Measurements from ENCODE around the gene FIG4.
"Not testable (repeated sequence)": the region's sequence is repeated elsewhere in the genome, so short reads cannot be mapped to it uniquely, and the experiment has no call there.

FIG4 gene

GRCh38 chr6:109725250-109725649, 34.2 kb downstream of the FIG4 start:
- H2AK5ac ChIP-seq (ENCODE audit: low read length); H4K5ac ChIP-seq (ENCODE audit: low read length); H3K27ac ChIP-seq (ENCODE audit: low read depth, low read length); H3K27me3 ChIP-seq (ENCODE audit: insufficient read depth, low read length, poor library complexity); H3K4me2 ChIP-seq (ENCODE audit: low read length); H3K18ac ChIP-seq (ENCODE audit: low read length); H3K9ac ChIP-seq (ENCODE audit: low read length); H3K36me3 ChIP-seq (ENCODE audit: control insufficient read depth, insufficient read depth, low read length); H3K4ac ChIP-seq (ENCODE audit: low read depth, low read length); H2BK120ac ChIP-seq (ENCODE audit: low read depth, low read length); H2BK5ac ChIP-seq (ENCODE audit: low read length); H3K23ac ChIP-seq (ENCODE audit: low read length); H3K79me1 ChIP-seq (ENCODE audit: low read length); H4K8ac ChIP-seq (ENCODE audit: low read depth, low read length); H3K4me1 ChIP-seq (ENCODE audit: control insufficient read depth, low read depth, low read length); H2BK15ac ChIP-seq (replicated peaks; ENCODE audit: low read depth); H3K4me3 ChIP-seq (ENCODE audit: low read length); H3K79me2 ChIP-seq (ENCODE audit: control insufficient read depth, insufficient read depth, low read length); DNase-seq; H3K56ac ChIP-seq (ENCODE audit: low read length): not testable (repeated sequence)
- no CpG with 5 or more reads among the region's 3 CpGs for WGBS (ENCODE audit: extremely low coverage, insufficient coverage, low lambda C conversion rate)

GRCh38 chr6:109736273-109737025, 45.4 kb downstream of the FIG4 start:
- Histone ChIP-seq H3K36me3 (ENCODE audit: control insufficient read depth, insufficient read depth, low read length) (no peaks in the 10 kb centered on the region), H3K79me2 (ENCODE audit: control insufficient read depth, insufficient read depth, low read length) (no peaks in the 10 kb centered on the region), H3K4me3 (ENCODE audit: low read length) (no peak overlapping the region), H3K23ac (ENCODE audit: low read length) (no peak overlapping the region), H4K5ac (ENCODE audit: low read length) (no peak overlapping the region), H3K56ac (ENCODE audit: low read length) (no peak overlapping the region), H3K27me3 (ENCODE audit: insufficient read depth, low read length, poor library complexity) (no peaks in the 10 kb centered on the region), H3K27ac (ENCODE audit: low read depth, low read length) (no peak overlapping the region), H4K8ac (ENCODE audit: low read depth, low read length) (no peak overlapping the region), H2BK5ac (ENCODE audit: low read length) (no peak overlapping the region), H3K9ac (ENCODE audit: low read length) (no peak overlapping the region), H2AK5ac (ENCODE audit: low read length) (no peak overlapping the region), H2BK120ac (ENCODE audit: low read depth, low read length) (no peak overlapping the region), H2BK15ac (replicated peaks; ENCODE audit: low read depth) (no peak overlapping the region), H3K79me1 (ENCODE audit: low read length) (no peaks in the 10 kb centered on the region), H3K4me2 (ENCODE audit: low read length) (no peak overlapping the region), H3K18ac (ENCODE audit: low read length) (no peak overlapping the region), H3K4ac (ENCODE audit: low read depth, low read length) (no peak overlapping the region), H3K4me1 (ENCODE audit: control insufficient read depth, low read depth, low read length) (peaks cover 13% of the 10 kb centered on the region)
- WGBS (ENCODE audit: extremely low coverage, insufficient coverage, low lambda C conversion rate): no CpG with 5 or more reads among the region's 1 CpG
- peak; percentile 69 for DNase-seq

GRCh38 chr6:109738255-109738654, 47.2 kb downstream of the FIG4 start:
- no peak for DNase-seq
- WGBS (ENCODE audit: extremely low coverage, insufficient coverage, low lambda C conversion rate): no CpG with 5 or more reads among the region's 1 CpG
- Histone ChIP-seq H3K56ac (ENCODE audit: low read length) (no peak overlapping the region), H3K4me1 (ENCODE audit: control insufficient read depth, low read depth, low read length) (peaks cover 13% of the 10 kb centered on the region), H3K27me3 (ENCODE audit: insufficient read depth, low read length, poor library complexity) (no peaks in the 10 kb centered on the region), H2BK15ac (replicated peaks; ENCODE audit: low read depth) (no peak overlapping the region), H3K18ac (ENCODE audit: low read length) (no peak overlapping the region), H3K9ac (ENCODE audit: low read length) (no peak overlapping the region), H3K79me2 (ENCODE audit: control insufficient read depth, insufficient read depth, low read length) (no peaks in the 10 kb centered on the region), H3K23ac (ENCODE audit: low read length) (no peak overlapping the region), H4K5ac (ENCODE audit: low read length) (no peak overlapping the region), H2BK5ac (ENCODE audit: low read length) (no peak overlapping the region), H2AK5ac (ENCODE audit: low read length) (no peak overlapping the region), H3K79me1 (ENCODE audit: low read length) (no peaks in the 10 kb centered on the region), H3K36me3 (ENCODE audit: control insufficient read depth, insufficient read depth, low read length) (no peaks in the 10 kb centered on the region), H2BK120ac (ENCODE audit: low read depth, low read length) (no peak overlapping the region), H3K4me3 (ENCODE audit: low read length) (no peak overlapping the region), H3K27ac (ENCODE audit: low read depth, low read length) (no peak overlapping the region), H3K4ac (ENCODE audit: low read depth, low read length) (no peak overlapping the region), H4K8ac (ENCODE audit: low read depth, low read length) (no peak overlapping the region), H3K4me2 (ENCODE audit: low read length) (no peak overlapping the region)

GRCh38 chr6:109738667-109739066, 47.6 kb downstream of the FIG4 start:
- Histone ChIP-seq H3K79me2 (ENCODE audit: control insufficient read depth, insufficient read depth, low read length) (no peaks in the 10 kb centered on the region), H2BK120ac (ENCODE audit: low read depth, low read length) (no peak overlapping the region), H3K27ac (ENCODE audit: low read depth, low read length) (no peak overlapping the region), H3K4me3 (ENCODE audit: low read length) (no peak overlapping the region), H2BK5ac (ENCODE audit: low read length) (no peak overlapping the region), H2AK5ac (ENCODE audit: low read length) (no peak overlapping the region), H3K23ac (ENCODE audit: low read length) (no peak overlapping the region), H3K4ac (ENCODE audit: low read depth, low read length) (no peak overlapping the region), H3K79me1 (ENCODE audit: low read length) (no peaks in the 10 kb centered on the region), H4K5ac (ENCODE audit: low read length) (no peak overlapping the region), H3K36me3 (ENCODE audit: control insufficient read depth, insufficient read depth, low read length) (no peaks in the 10 kb centered on the region), H3K9ac (ENCODE audit: low read length) (no peak overlapping the region), H3K27me3 (ENCODE audit: insufficient read depth, low read length, poor library complexity) (no peaks in the 10 kb centered on the region), H3K4me1 (ENCODE audit: control insufficient read depth, low read depth, low read length) (peaks cover 13% of the 10 kb centered on the region), H3K56ac (ENCODE audit: low read length) (no peak overlapping the region), H3K4me2 (ENCODE audit: low read length) (no peak overlapping the region), H3K18ac (ENCODE audit: low read length) (no peak overlapping the region), H2BK15ac (replicated peaks; ENCODE audit: low read depth) (no peak overlapping the region), H4K8ac (ENCODE audit: low read depth, low read length) (no peak overlapping the region)
- DNase-seq: no peak
- WGBS (ENCODE audit: extremely low coverage, insufficient coverage, low lambda C conversion rate): no CpG with 5 or more reads among the region's 2 CpGs

GRCh38 chr6:109739686-109740085, 48.6 kb downstream of the FIG4 start:
- no peak overlapping the region for H2AK5ac ChIP-seq (ENCODE audit: low read length)
- no peaks in the 10 kb centered on the region for H3K79me1 ChIP-seq (ENCODE audit: low read length)
- H3K4me3 ChIP-seq (ENCODE audit: low read length): no peak overlapping the region
- H3K9ac ChIP-seq (ENCODE audit: low read length): no peak overlapping the region
- H3K79me2 ChIP-seq (ENCODE audit: control insufficient read depth, insufficient read depth, low read length): no peaks in the 10 kb centered on the region
- no peak overlapping the region for H4K5ac ChIP-seq (ENCODE audit: low read length)
- peaks cover 13% of the 10 kb centered on the region for H3K4me1 ChIP-seq (ENCODE audit: control insufficient read depth, low read depth, low read length)
- H3K27ac ChIP-seq (ENCODE audit: low read depth, low read length): no peak overlapping the region
- no peak overlapping the region for H4K8ac ChIP-seq (ENCODE audit: low read depth, low read length)
- no peak overlapping the region for H2BK15ac ChIP-seq (replicated peaks; ENCODE audit: low read depth)
- no peaks in the 10 kb centered on the region for H3K36me3 ChIP-seq (ENCODE audit: control insufficient read depth, insufficient read depth, low read length)
- DNase-seq: no peak
- no peak overlapping the region for H2BK120ac ChIP-seq (ENCODE audit: low read depth, low read length)
- WGBS (ENCODE audit: extremely low coverage, insufficient coverage, low lambda C conversion rate): no CpG with 5 or more reads among the region's 3 CpGs
- no peaks in the 10 kb centered on the region for H3K27me3 ChIP-seq (ENCODE audit: insufficient read depth, low read length, poor library complexity)
- H3K56ac ChIP-seq (ENCODE audit: low read length): no peak overlapping the region
- no peak overlapping the region for H3K18ac ChIP-seq (ENCODE audit: low read length)
- H3K23ac ChIP-seq (ENCODE audit: low read length): no peak overlapping the region
- H3K4me2 ChIP-seq (ENCODE audit: low read length): no peak overlapping the region
- no peak overlapping the region for H2BK5ac ChIP-seq (ENCODE audit: low read length)
- H3K4ac ChIP-seq (ENCODE audit: low read depth, low read length): no peak overlapping the region

GRCh38 chr6:109740787-109741186, 49.7 kb downstream of the FIG4 start:
- Histone ChIP-seq H3K79me1 (ENCODE audit: low read length) (no peaks in the 10 kb centered on the region), H3K23ac (ENCODE audit: low read length) (no peak overlapping the region), H2BK5ac (ENCODE audit: low read length) (no peak overlapping the region), H2BK120ac (ENCODE audit: low read depth, low read length) (no peak overlapping the region), H4K8ac (ENCODE audit: low read depth, low read length) (no peak overlapping the region), H3K27me3 (ENCODE audit: insufficient read depth, low read length, poor library complexity) (no peaks in the 10 kb centered on the region), H3K79me2 (ENCODE audit: control insufficient read depth, insufficient read depth, low read length) (no peaks in the 10 kb centered on the region), H3K4me1 (ENCODE audit: control insufficient read depth, low read depth, low read length) (peaks cover 12% of the 10 kb centered on the region), H3K36me3 (ENCODE audit: control insufficient read depth, insufficient read depth, low read length) (no peaks in the 10 kb centered on the region), H3K18ac (ENCODE audit: low read length) (no peak overlapping the region), H2AK5ac (ENCODE audit: low read length) (no peak overlapping the region), H3K4me3 (ENCODE audit: low read length) (no peak overlapping the region), H3K4ac (ENCODE audit: low read depth, low read length) (no peak overlapping the region), H3K9ac (ENCODE audit: low read length) (no peak overlapping the region), H3K27ac (ENCODE audit: low read depth, low read length) (no peak overlapping the region), H2BK15ac (replicated peaks; ENCODE audit: low read depth) (no peak overlapping the region), H3K4me2 (ENCODE audit: low read length) (no peak overlapping the region), H3K56ac (ENCODE audit: low read length) (no peak overlapping the region), H4K5ac (ENCODE audit: low read length) (no peak overlapping the region)
- peak; percentile 13 for DNase-seq
- WGBS (ENCODE audit: extremely low coverage, insufficient coverage, low lambda C conversion rate): no CpG with 5 or more reads among the region's 7 CpGs
